Ovary (tissue), 3 donors: Measurements from ENCODE around the gene TCEA2.

Source experiments
- CTCF ChIP-seq, 3 donors: fragments of 450-650 bp in 2 of 3; fragments of 200-600 bp in 1 of 3; IDR thresholded peaks; one replicate each; pipeline versions ENCODE4 v1.5.1 to v1.8.0; 2016 to 2022; ENCODE audit warnings: antibody characterized with exemption in 3 of 3, mild to moderate bottlenecking in 1 of 3
- POLR2A ChIP-seq: fragments of 450-650 bp; IDR thresholded peaks from one replicate; pipeline ENCODE4 v1.6.1; 2017; ENCODE audit warnings: antibody characterized with exemption, mild to moderate bottlenecking, moderate library complexity
- donor health status: DM: no; HTN: no; CAD: no.

GRCh38 chr20:64068386-64069208 lies 5.6 kb downstream of the TCEA2 start:
- no peak for TF ChIP-seq POLR2A
- no peak for TF ChIP-seq CTCF (IDR thresholded peaks at IDR 0.05)
